ENCODE data around the gene RELL2.

RELL2 gene

GRCh38 chr5:141650851-141651727 is 14.3 kb downstream of the RELL2 start, which contains the start of gene FCHSD1:
Gene FCHSD1, minus strand, starts transcription at chr5:141651418. Its CDS starts 50 bp downstream, at chr5:141651368.
- DNase-seq: peak; percentile 97

GRCh38 chr5:141651728-141652105 is 14.9 kb downstream of the RELL2 start:
- DNase-seq: no peak

GRCh38 chr5:141654298-141654697 is 17.5 kb downstream of the RELL2 start:
- DNase-seq: peak; percentile 75

GRCh38 chr5:141655020-141655419 is 18.2 kb downstream of the RELL2 start:
- no peak for DNase-seq

GRCh38 chr5:141656396-141656795 is 19.6 kb downstream of the RELL2 start:
- no peak for DNase-seq

GRCh38 chr5:141657404-141657803 is 20.6 kb downstream of the RELL2 start:
- no peak for DNase-seq

GRCh38 chr5:141657937-141658545 is 21.2 kb downstream of the RELL2 start:
- peak; percentile 64 for DNase-seq

GRCh38 chr5:141662028-141662427 is 25.2 kb downstream of the RELL2 start:
- no peak for DNase-seq

- DNase-seq: no peak
Measured at GRCh38 chr5:141663506-141663905, 26.7 kb downstream of the RELL2 start.

- DNase-seq: peak; percentile 77
Measured at GRCh38 chr5:141664733-141665461, 28.1 kb downstream of the RELL2 start.

- DNase-seq: no peak
Measured at GRCh38 chr5:141665995-141666940, 29.5 kb downstream of the RELL2 start.

GRCh38 chr5:141668601-141669265 is 31.9 kb downstream of the RELL2 start:
- DNase-seq: no peak

- DNase-seq: no peak
Measured at GRCh38 chr5:141669520-141669919, 32.7 kb downstream of the RELL2 start.

GRCh38 chr5:141672071-141672840 is 35.5 kb downstream of the RELL2 start:
- no peak for DNase-seq

- DNase-seq: no peak
Measured at GRCh38 chr5:141672841-141673813, 36.3 kb downstream of the RELL2 start.

GRCh38 chr5:141674747-141675146 is 38.0 kb downstream of the RELL2 start:
- no peak for DNase-seq

- no peak for DNase-seq
Measured at GRCh38 chr5:141675672-141676071, 38.9 kb downstream of the RELL2 start.

GRCh38 chr5:141677415-141677814 is 40.6 kb downstream of the RELL2 start:
- DNase-seq: peak; percentile 60

GRCh38 chr5:141680178-141680577 is 43.4 kb downstream of the RELL2 start:
- no peak for DNase-seq

GRCh38 chr5:141680751-141681201 is 44.0 kb downstream of the RELL2 start:
- no peak for DNase-seq
